ENCODE measurements around the gene GALNT18.

DNA sequence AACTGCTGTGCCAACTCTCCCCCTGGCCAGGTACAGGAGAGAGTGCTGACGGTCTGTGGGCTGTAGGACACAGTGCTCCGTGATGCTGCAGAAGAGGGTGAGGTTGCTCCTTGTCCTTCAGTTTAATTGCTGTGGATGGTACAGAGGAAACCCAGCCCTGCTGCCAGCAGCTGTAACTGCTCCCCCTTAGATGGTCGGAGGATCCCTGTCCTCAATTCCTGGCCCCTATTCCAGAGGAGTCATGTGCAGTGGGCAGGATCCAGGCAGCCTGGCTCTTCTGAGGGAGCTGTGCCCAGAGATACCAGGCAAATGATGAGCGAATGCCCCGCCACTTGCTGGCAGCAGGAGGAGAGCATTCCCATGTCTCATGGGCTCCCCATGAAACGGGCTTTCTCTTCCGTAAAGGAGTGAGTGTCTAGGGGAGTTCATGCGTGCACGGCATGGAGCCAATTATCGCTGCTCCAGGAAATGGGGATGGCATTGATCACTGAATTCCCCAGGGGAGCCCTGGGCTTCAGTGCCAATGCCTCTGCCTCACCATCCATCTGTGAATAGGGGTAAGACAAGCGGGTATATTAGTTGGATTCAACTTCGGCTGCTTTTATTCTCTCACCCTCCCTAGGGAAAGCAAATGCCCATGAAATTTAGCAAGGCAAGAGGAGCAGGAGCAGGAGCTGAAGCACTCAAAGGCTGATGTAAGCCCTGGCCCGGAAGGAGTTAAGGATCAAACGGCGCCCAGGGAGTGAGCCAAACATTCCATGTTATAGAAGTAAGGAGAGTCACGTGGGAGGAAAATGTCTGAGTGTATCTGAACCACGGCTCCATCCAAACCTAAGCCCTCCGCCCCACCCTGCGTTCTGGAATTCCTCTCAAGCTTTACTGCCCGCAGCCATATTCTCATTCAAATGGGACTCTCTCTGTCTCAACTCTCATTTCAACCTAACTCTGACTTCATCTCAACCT, 217.8 kb downstream of the GALNT18 start:
- TF ChIP-seq POLR2A (IDR thresholded peaks at IDR 0.05): no peak
- TF ChIP-seq, protein P1, sequence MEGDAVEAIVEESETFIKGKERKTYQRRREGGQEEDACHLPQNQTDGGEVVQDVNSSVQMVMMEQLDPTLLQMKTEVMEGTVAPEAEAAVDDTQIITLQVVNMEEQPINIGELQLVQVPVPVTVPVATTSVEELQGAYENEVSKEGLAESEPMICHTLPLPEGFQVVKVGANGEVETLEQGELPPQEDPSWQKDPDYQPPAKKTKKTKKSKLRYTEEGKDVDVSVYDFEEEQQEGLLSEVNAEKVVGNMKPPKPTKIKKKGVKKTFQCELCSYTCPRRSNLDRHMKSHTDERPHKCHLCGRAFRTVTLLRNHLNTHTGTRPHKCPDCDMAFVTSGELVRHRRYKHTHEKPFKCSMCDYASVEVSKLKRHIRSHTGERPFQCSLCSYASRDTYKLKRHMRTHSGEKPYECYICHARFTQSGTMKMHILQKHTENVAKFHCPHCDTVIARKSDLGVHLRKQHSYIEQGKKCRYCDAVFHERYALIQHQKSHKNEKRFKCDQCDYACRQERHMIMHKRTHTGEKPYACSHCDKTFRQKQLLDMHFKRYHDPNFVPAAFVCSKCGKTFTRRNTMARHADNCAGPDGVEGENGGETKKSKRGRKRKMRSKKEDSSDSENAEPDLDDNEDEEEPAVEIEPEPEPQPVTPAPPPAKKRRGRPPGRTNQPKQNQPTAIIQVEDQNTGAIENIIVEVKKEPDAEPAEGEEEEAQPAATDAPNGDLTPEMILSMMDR (IDR thresholded peaks at IDR 0.05): no peak
- TF ChIP-seq POLR2AphosphoS5 (IDR thresholded peaks at IDR 0.05): no peak

Data from breast epithelium (tissue), 3 donors.